Stimulated activated CD4-positive, alpha-beta T cell treated with anti-CD3 and anti-CD28 coated beads, TNF-alpha, amount 100 ng/mL, for 4 hours (primary cell): ENCODE measurements around the gene NT5C2.

ENCODE experiments used
- DNase-seq, 3 experiments: peaks; one replicate each; pipeline ENCODE4 v3.0.0-alpha.2; 2020; ENCODE audit warnings: low read depth in 3 of 3

The NT5C2 gene

DNA sequence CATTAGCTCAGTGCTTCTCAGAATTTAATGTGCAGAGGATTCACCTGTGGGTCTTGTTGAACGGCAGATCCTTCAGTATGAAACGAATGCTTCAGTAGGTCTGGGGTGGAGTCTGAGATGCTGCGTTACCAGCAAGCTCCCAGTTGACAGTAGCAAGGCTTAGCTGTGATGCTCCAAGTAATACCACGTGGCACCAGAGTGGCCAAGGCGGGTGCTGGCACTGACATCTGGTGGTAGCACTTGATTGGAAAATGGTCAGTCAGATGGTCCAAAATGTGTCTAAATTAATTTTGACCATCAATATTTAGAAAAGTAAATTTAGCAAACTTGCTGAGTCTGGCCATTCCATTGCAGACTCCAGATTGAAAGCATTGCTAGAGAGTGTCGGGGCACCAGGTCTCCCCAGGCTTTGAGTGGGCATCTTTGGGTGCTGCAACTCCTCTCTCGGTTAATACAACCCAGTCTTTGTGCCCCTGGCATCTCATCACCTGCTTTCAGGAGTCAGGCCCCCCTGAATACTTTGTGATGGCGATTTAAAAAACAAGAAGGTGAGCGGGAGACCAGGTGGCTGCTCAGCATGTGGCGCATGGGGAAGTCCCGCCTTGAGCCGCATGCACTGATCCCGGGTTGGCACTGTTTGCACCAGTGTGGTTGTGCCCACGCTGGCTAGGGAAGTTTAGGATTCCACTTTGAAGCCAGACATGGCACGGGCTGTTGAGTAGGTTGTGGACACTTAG is 130.1 kb downstream of the NT5C2 start:
- no peak for DNase-seq

DNA sequence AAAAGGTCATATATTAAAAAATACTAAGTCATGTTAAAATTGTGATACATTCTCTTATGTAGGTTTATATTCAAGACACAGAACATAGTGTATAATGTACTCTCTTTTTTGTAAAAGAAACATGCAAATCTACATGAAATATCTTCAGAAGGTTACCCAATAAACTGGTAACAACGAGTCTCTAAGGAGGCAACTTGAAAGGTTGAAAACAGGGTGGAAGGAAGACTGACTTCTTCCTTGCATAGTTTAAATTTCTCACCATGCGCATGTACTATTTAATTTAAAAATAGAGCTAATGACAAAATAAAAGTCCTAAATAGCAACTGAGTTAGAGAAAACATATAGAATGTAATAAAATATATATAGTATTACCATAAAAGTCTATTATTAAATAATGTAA is 132.5 kb downstream of the NT5C2 start:
- DNase-seq, result no peak

DNA sequence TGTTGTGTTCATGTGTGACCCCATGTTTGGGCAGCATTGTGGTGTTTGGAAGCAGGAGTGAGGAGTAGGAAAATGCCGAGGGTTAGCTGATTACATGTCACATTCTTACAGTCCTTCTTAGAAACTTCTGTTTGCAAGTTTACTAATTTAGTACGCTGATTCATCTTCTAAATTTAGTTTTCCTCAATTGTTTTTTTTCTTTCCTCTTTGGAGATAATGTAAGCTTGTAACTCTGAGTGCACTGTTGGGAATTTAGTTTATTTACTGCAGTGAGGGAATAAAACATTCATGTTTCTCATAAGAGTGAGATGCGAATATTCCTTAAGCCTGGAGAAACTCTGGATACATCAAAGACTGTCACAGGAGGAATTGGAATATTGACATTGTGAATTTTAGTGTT is 135.0 kb downstream of the NT5C2 start:
- no peak for DNase-seq

DNA sequence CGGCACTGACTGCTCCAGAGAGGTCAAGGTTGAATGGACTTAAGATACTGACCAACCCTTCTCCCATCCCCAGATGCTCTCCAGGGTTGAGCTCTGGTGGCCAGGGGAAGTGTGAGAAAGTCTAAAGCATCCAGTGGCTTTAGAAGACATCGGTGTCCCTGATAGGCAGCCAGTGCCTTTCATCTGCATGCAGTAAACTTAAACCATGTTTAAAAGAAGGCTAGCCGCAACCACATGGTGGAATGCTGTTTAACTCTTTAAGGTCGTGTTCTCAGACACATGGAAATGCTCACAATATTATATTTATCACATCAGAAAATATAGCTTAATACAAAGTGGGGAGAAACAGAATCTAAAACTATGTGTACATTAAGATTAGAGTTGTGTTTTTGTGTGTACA is 138.0 kb downstream of the NT5C2 start:
- DNase-seq, result no peak

DNA sequence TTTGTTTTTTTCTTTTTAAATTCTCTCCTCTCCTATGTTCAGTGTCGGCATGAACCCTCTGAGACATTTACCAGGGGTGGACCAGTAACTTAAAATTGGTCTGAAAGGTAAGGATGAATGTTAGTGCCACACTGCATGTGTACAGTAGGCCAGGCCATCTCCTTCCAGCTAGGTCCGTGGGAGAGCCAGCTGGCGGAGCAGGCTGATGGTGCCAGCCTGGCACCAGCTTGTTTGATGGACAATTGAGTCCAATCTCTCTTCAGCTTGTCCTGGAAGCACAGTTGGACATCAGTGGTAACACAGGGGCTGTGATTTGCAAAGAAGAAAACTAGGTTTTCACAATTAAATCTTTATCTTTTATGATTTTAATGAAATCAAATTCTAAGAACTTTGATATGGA is 138.5 kb downstream of the NT5C2 start:
- DNase-seq, result no peak

DNA sequence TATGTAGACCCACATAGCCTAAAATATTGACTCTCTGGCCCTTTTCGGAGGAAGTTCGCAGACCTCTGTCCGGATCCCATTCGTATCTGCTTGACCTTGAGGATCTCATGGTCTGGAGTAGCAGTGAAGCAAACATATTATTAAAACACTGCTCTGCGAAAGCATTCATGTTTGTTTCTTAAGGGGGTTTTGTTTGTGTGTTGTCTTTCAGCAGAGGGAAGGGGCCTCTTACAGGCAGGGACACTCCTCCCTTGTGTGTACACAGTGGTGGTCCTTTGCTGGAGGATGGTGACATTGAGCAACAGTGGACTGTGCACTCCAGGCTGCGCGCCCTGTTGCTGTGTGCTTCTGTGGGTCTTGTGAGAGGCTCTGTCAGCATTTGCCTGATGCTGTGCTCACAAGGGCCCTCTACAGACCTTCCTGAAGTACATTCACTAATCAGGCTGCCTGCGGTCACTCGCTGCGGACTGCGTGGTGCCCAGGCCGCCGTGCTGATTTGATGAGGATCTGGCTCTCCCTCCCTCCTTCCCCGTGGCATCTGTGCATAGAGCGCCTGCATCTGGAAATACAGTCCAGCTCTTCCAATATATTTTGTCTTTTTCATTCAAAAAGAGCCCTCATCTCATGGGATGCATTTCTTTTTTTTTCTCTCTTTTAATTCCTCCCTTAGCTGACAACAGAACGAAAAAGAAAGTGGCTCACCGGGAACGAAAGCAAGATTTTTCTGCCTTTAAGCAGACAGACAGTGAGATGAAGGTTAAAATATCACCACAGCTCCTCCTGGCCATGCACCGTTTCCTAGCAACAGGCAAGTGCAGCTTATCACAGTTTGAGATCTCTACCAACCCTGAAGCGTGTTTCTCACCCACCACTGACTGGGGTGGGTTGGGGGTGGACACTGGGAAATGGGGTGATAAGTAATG is 139.2 kb downstream of the NT5C2 start:
- DNase-seq, result peak in 1 of 3 experiments; percentile 21

DNA sequence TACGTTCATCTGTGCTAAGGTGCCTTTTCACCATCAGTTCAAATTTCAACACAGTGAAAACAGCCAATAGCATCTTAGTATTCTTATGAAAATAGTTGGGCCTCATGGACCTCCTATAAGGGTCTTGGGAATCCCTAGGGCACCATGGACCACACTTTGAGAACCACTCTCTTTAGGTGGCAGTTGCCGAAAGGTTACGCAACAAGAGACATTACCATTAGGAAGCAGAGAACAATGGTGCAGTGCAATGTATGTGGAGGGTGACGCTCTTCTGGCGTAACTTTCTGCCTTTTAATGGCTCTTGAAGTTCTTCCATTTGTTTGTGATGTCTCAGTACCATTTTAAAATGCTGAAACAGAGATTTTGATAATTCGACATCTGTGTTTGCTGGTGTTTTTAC is 143.8 kb downstream of the NT5C2 start:
- no peak for DNase-seq

DNA sequence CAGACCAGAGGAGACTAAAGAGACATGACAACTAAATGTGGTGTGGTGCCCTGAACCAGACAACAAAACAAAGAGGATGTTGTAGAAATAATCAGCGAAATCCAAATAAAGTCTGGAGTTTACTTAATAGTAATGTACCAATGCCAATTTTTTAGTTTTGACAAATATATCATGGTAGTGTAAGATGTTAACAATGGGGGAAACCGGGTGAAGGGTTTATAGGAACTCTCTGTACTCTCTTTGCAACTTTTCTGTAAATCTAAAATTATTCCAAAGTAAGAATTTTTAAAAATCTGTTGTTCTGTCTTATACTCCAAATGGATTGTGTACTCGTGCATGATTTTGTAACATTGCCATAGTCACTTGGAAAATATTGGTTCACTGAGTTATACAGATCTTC is 145.7 kb downstream of the NT5C2 start:
- no peak for DNase-seq

DNA sequence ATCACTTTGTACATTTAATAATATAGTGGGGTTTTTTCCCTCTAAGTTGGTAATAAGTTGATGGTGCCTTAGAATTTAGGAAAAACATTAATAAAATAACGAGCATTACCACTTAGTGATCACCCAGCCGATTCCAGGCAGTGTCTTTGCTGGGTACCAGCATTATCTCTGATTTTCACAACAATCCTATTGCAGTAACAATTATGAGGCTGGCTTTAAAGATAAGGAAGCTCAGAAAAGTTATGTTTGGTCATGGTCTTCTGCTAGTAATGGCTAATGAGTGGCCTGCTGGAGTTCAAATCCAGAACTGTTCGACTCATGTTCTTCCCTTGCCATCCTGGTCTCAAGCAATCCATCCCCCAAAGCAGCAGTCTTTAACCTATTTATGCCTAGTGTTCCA is 147.1 kb downstream of the NT5C2 start:
- DNase-seq, result no peak

DNA sequence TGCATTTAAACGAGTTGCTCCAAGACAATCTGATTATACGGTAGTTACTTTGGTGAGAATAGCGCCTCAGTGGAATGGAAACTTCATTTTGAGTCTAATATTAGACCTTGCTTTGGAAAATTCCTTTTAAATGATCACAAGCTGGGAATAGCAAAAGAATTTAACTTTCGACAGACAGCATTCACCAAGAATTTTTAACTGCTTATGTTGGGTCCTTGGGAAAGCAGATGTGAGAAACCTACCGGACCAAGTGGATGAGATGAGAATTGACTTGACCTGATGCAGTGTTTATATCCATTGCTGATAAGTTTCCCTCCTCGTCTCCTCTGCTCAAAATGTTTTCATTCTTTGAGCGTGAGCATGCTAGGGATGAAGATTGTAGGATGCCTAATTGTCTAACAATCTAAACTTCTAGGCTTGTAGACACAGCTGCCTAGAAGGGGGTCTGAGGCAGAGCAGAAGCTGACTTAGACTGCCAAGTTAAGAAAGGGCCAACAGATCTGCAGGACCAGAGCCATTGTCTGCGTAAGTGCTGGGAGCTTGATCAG is 148.1 kb downstream of the NT5C2 start:
- no peak for DNase-seq

DNA sequence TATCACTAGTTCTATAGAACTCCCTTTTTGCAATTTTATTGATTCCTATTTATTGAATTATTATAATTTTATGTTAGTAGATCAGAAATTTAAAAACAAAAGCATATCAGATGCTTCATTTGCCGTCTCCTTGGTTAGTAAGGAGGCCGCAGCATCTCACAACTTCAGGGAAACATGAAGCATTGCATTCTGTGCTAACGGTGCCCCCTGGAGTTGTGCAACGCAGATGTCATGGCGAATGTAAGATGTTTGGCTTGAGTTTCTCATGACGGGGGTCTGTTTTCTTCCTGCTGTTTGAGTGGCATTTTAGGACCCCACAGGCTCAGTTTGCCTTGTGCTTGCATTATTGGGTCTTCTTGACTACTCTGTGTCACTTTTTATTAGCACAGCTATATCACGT is 150.2 kb downstream of the NT5C2 start:
- no peak for DNase-seq

DNA sequence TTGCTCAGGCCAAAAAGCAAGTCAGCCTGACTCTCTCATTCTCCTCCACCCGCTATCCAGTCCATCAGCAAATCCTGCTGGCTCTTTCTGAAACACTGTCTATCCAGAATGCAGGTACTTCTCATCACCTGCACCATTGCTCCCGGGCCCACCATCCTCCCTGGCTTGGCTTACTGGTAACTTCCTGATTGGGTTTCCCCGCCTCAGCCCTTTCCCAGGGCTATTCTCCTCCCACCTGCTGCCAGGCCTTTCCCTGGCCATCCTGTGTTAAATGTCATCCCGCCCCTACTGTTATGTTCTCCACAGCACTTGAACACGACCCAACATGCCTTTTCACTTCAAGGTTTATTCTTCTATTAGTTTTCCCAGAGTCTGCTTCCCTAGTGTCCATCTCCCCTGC is 150.9 kb downstream of the NT5C2 start:
- DNase-seq, result no peak

DNA sequence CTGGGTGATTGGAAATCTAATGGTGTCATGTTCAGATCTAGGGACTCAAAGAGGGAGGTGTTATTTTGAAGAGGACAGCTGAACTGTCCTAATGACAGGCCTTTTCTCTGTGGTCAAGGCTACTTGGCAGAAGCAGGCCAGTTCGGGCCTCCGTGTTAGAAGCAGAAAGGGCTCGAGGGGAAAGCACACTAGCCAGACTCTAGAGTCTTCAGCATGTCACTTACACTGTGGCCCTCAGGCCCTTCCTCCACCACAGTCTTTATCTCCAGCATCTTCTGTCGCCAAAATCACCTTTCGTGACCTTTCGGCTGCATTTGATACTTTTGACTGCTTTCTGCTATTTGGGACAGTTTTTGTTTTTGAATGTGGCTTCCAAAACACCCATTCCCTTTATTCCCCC is 151.7 kb downstream of the NT5C2 start:
- no peak for DNase-seq

DNA sequence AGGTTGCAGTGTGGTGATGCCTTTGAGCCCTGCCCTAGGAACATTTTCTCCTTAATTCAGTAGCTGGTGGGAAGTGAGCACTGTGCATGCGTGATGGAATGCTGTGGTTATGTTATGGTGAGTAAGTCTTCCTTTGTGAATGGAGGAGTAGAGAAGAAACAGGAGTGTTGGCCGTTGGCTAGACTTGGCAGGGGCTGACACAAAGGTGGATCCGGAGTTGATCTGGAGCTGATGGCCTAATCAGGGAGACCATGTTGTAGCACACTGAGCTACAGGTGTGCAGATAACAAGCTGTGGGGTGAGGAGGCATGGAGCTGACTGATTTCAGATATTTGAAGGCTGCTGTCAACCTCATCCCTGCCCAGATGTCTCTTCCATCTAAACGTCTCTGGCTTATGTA is 152.7 kb downstream of the NT5C2 start:
- DNase-seq, result no peak

DNA sequence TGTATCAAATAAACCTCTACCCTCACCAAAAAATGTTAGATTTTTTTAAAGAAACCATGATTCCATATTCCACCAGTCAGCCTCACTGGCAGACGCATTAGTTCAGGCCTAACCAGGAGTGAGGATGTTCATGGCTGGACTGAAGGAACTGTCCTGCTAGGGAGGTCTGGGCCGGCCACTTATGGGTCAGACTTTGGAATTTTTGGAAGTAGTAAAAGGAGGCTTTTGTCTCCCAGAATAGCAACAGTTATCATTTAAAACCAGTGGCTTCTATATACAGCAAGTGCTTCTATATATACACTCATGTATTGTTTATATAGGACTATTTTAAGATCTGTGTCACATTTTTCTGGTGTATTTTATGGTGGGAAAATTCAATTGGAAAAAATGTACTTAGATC is 154.5 kb downstream of the NT5C2 start:
- no peak for DNase-seq
